Endothelial cell of hepatic sinusoid (primary cell): Measurements from ENCODE around the gene CDH16.
"Not testable (repeated sequence)": the region's sequence is repeated elsewhere in the genome, so short reads cannot be mapped to it uniquely, and the experiment has no call there.

Experiments used
- in situ Hi-C: cut with HindIII; loops from 2 replicates; pipeline ENCODE4 v1.10.0; 2017; ENCODE audit warnings: low sequenced_read_pairs

The CDH16 gene, protein sequence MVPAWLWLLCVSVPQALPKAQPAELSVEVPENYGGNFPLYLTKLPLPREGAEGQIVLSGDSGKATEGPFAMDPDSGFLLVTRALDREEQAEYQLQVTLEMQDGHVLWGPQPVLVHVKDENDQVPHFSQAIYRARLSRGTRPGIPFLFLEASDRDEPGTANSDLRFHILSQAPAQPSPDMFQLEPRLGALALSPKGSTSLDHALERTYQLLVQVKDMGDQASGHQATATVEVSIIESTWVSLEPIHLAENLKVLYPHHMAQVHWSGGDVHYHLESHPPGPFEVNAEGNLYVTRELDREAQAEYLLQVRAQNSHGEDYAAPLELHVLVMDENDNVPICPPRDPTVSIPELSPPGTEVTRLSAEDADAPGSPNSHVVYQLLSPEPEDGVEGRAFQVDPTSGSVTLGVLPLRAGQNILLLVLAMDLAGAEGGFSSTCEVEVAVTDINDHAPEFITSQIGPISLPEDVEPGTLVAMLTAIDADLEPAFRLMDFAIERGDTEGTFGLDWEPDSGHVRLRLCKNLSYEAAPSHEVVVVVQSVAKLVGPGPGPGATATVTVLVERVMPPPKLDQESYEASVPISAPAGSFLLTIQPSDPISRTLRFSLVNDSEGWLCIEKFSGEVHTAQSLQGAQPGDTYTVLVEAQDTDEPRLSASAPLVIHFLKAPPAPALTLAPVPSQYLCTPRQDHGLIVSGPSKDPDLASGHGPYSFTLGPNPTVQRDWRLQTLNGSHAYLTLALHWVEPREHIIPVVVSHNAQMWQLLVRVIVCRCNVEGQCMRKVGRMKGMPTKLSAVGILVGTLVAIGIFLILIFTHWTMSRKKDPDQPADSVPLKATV

DNA sequence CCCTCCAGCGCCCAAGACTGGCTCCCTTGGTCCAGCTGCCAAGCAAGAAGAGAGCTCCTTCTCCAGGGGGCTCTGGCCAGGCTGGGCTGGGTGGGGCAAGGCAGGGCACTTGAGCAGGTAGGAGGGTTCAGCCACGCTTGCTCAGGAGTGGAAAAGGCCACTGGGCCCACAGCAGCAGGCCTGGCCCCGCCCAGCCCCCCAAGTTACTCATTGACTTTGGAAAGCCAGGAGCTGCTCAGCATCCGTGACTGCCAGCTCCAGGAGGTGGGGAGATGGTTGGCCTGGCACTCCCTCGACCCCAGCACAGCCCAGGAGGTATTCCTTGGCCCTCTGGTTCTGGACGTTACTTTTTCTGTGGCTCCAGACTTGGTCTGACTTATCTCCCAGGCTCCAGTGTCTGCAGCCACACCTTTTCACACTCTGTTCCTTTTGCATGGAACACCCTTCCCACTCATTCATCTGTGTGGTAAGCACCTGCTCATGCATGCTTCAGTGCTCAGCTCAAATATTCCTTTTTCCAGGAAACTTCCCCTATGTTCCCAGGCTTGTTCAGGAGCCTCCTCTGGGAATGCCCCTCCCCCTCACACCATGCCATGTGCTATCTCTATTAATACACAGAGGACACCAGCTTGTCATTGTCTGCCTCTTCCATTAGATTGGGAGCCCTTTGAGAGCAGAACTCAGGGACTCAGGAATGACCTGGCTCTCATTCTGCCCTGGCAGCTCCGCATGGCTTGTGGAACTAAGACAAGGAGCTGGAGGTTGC, at the start of gene CDH16:
TSS of gene CDH16 (minus strand) at position 83 of the 766 bp plus-strand sequence. CDS start 820 bp downstream, outside the sequence.
- in situ Hi-C loops, result no loop called here

DNA sequence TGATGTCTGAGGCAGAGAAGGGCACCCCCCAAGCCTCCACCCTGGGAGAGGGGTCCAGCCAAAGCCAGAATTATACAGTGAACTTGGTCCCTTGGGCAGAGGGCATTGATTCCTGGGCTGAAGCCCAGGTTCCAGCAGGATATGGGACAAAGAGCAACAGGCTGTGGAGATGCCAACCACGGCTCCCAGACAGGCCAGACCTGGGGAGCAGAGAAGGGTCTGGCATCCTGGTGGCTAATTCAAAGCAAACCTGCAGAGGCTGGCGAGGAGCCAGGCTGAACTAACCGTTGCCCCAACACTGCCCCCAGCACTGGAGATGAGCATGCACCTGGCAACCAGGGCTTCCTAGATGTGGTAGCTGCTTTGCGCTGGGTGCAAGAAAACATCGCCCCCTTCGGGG, 45.4 kb upstream of the CDH16 start:
- in situ Hi-C loops, result no loop called here

DNA sequence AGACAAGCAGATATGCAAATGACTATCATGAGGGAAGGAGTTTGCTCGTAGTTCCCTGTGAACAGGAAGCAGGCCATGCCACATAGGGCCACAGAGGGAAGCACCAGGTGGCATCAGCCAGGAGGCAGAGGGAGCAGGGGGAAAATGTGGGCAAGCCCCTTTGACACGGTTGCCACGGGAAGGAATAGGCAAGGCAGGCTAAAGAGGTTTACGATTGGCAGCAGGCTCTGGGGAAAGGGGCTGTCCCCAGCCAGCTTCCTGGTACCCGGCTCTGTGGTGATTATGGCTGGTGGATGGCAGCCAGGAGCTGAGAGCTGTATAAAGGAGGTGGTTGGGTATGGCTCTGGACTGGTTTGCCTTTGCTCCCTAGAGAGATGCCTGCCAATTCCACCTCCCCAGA, 43.2 kb upstream of the CDH16 start:
- in situ Hi-C loops, result no loop called here

DNA sequence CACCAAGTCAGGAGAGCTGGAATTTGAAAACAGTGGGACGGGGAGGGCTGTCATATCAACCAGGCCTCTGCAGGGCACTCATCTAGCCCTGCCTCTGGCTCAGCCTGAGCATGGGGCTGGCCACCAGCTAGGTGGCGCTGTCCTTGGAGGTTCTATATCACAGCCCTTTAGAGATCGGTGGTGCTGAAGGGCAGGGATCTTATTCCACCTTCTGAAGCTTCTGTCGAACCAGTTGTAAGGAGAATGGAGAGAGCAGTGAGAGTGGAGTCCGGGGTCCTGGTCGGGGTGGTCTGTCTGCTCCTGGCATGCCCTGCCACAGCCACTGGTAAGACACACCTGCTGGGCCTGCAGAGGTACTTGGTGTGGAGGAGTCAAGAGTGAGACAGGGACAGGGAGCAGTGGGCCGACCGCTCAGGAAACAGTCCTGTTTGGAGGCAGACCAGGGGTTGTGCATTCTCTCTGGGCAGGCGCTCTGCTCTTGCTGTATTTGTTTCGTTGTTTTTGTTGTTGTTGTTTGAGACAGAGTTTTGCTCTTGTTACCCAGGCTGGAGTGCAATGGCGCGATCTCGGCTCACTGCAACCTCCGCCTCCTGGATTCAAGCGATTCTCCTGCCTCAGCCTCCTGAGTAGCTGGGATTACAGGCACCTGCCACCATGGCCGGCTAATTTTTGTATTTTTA, 42.5 kb upstream of the CDH16 start, which contains the start of gene CES3:
TSS of gene CES3 (plus strand) at position 202 of the 680 bp plus-strand sequence. CDS start at position 244, 42 bp downstream.
- in situ Hi-C loops, result no loop called here

GRCh38 chr16:66960270-66960669, 41.6 kb upstream of the CDH16 start:
- in situ Hi-C loops, result no loop called here

DNA sequence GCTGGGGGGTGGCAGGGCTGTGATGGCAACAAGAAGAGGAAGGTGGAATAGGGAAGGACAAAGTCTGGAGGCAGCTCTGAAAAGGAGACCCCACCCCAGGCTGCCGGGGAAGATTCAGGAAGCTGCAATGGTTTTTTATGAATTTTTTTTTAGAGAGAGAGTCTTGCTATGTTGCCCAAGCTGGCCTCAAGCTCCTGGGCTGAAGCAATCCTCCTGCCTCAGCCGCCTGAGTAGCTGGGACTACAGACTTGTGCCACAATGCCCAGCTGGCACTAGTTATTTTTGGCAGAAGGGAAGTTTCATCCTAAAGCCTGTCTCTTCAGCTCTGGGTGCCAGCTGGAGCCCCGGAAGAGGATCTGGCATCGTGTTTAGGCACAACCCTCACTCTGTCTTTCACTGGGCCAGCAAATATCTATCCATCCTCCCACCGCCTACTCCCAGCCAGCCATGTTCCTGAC, 41.0 kb upstream of the CDH16 start:
- in situ Hi-C loops, result no loop called here

- in situ Hi-C loops, result no loop called here
Measured at GRCh38 chr16:66958857-66959703, 40.4 kb upstream of the CDH16 start.

DNA sequence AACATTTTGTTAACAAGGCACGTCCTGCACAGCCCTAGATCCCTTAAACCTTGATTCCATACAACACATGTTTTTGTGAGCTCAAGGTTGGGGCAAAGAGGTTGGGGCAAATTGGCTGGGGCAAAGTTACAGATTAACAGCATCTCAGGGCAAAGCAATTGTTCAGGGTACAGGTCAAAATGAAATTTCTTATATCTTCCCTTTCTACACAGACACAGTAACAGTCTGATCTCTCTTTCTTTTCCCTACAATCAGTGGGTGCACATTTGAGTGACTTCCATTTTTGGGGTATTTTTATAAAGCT, 37.4 kb upstream of the CDH16 start:
- in situ Hi-C loops, result not testable (repeated sequence)

DNA sequence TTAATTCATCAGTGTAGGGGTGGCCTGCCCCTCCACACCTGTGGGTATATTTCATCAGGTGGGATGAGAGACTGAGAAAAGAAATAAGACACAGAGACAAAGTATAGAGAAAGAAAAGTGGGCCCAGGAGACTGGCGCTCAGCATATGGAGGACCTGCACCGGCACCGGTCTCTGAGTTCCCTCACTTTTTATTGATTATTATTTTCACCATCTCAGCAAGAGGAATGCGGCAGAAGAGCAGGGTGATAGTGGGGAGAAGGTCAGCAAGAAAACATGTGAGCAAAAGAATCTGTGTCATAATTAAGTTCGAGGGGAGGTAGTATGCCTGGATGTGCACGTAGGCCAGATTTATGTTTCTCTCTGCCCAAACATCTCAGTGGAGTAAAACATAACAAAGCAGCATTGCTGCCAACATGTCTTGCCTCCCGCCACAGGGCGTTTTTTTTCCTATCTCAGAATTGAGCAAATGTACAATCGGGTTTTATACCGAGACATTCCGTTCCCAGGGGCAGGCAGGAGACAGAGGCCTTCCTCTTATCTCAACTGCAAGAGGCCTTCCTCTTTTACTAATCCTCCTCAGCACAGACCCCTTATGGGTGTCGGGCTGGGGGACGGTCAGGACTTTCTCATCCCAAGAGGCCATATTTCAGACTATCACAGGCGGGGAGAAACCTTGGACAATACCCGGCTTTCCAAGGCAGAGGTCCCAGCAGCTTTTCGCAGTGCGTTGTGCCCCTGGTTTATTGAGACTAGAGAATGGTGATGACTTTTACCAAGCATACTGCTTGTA, 36.9 kb upstream of the CDH16 start:
- in situ Hi-C loops, result not testable (repeated sequence)

GRCh38 chr16:66954097-66954659, 35.5 kb upstream of the CDH16 start:
- in situ Hi-C loops, result no loop called here

DNA sequence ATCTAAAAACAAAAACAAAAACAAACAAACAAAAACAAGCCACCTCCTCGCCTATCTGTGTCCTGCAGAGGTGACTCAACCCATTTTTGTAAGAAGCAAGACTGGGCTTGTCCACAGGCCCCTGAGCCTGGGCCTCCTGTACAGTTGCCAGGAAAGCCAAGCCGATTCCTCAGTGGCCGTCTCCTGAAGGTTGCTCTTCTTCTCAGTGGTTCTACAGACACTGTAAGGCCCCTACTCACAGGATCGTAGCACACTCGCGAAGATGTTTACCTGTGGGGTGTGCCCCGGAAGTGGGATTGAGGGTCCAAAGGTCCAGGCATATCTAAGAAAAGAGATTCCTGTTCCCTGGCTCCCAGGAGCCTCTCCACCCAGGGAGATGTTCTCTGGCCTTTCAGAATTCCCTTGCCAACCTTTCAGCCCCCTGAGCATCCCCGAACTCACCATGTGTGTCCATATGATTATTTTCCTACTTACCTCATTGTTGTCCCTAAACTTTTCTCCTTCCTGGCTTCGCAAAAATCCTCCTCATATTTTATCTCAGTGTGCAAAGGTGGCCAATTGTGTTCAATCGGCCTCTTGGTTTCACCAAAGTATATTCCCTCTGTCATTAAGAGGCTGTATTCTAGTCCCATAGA, 34.9 kb upstream of the CDH16 start:
- in situ Hi-C loops, result no loop called here

DNA sequence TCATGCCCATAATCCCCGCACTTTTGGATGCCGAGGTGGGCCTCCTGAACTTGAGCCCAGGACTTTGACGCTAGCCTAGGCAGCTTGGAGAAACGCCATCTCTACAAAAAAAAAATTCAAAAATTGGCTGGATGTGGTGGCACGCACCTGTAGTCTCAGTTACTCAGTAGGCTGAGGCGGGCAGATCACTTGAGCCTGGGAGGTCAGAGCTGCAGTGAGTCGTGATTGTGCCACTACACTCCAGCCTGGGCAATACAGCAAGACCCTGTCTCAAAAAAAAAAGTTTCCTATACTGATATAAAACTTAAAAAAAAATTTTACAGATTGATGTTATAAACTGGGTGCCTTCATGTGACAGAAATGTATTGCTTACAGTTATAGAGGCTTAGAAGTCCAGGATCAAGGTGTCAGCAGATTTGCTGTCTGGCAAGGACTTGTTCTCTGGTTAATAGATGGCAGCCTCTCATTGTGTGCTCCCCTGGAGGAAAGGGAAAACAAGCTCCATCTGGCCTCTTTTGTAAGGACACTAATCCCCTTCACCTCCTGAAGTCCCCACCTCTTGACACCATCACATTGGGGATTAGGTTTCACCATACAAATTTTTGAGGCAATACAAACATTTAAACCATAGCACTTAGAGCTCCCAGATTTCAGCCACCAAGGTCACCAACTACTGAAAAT, 33.9 kb upstream of the CDH16 start:
- in situ Hi-C loops, result no loop called here

DNA sequence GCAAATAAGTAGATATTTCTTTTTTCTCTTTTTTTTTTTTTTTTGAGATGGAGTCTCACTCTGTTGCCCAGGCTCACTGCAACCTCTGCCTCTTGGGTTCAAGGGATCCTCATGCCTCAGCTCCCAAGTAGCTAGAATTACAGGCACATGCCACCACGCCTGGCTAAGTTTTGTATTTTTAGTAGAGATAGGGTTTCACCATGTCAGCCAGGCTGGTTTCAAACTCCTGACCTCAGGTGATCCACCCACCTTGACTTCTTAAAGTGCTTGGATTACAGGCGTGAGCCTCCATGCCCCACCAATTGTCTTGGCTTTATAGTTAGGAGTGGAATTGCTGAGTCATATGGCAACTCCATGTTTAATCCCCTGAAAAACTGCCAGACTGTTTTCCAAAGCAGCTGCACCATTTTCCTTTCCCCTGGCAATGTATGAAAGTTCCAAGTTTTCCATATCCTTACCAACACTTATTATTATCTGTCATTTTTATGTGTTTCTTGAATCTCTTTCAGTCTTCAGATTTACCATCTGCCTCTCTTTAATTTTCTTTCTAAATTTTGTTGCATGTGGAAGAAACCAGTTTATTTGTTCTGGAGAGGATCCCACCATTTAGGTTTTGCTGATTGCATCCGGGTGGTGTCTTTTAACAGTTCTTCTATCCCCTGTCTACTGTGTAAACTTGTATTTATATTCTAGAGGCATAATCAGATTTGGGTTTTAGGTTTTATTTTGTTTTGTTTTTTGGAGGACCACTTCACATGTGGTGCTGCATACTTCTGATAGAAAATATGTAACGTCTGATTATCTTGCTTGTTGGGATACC, 32.5 kb upstream of the CDH16 start:
- in situ Hi-C loops, result no loop called here

GRCh38 chr16:66950437-66950836, 31.8 kb upstream of the CDH16 start:
- in situ Hi-C loops, result no loop called here

DNA sequence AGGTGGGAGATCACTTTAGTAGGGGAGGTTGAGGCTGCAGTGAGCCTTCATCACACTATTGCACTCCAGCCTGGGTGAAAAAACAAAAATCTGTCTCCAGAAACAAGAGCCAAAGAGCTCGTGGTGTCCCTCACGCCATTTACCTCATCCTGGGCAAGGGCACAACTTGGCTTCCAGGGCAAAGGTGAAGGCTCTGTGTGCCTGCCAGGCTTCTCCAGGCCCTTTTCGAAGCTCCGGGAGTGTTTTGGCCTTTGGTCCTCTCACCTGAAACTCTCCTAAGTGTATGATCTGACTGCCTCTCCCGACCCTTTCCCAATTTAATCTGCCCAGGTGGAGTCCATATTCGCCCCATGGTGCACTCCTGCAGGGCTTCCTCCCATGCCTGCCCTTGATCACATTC, 30.8 kb upstream of the CDH16 start:
- in situ Hi-C loops, result no loop called here

- in situ Hi-C loops, result no loop called here
Measured at GRCh38 chr16:66948837-66949225, 30.1 kb upstream of the CDH16 start.
